H9 (cell line): ENCODE results near the gene KLHL3. TPM values are rescaled to one million over a fixed set of nuclear protein-coding genes. Genes with fewer than 3 reads are reported as not detected.

Source experiments
- DNase-seq: peaks from one replicate; pipeline ENCODE4 v3.0.0-alpha.2; 2017
- H2AFZ ChIP-seq: one replicate; pipeline ENCODE4 v1.6.1; 2013; ENCODE audit warnings: mild to moderate bottlenecking, low read length, control low read depth, moderate library complexity
- H2AK5ac ChIP-seq: 2 replicates; pipeline ENCODE4 v1.6.1; 2013; ENCODE audit warnings: low read length, control low read depth, mixed read lengths; ENCODE audit not compliant: insufficient read length
- H2BK120ac ChIP-seq: one replicate; pipeline ENCODE4 v1.6.1; 2013; ENCODE audit warnings: low read depth, mild to moderate bottlenecking, low read length, control low read depth, inconsistent platforms; ENCODE audit not compliant: poor library complexity, severe bottlenecking
- H2BK12ac ChIP-seq: 2 replicates; pipeline ENCODE4 v1.6.1; 2013; ENCODE audit warnings: low read length, control low read depth, mixed read lengths, low read depth; ENCODE audit not compliant: insufficient read length
- H2BK15ac ChIP-seq: 2 replicates; pipeline ENCODE4 v1.6.1; 2013; ENCODE audit warnings: low read depth, low read length, control low read depth
- H2BK20ac ChIP-seq: one replicate; pipeline ENCODE4 v1.6.1; 2013; ENCODE audit warnings: low read depth, mild to moderate bottlenecking, low read length, control low read depth, inconsistent platforms; ENCODE audit not compliant: poor library complexity, severe bottlenecking
- H2BK5ac ChIP-seq: 2 replicates; pipeline ENCODE4 v1.6.1; 2013; ENCODE audit warnings: low read length, control low read depth, mixed read lengths; ENCODE audit not compliant: insufficient read length
- H3K14ac ChIP-seq: 2 replicates; pipeline ENCODE4 v1.6.1; 2013; ENCODE audit warnings: low read length, control low read depth; ENCODE audit not compliant: insufficient read depth
- H3K18ac ChIP-seq: 2 replicates; pipeline ENCODE4 v1.6.1; 2013; ENCODE audit warnings: low read depth, mild to moderate bottlenecking, mixed read lengths, low read length, control low read depth; ENCODE audit not compliant: insufficient read length
- H3K23ac ChIP-seq: 2 replicates; pipeline ENCODE4 v1.6.1; 2013; ENCODE audit warnings: low read length, control low read depth, mixed read lengths, low read depth; ENCODE audit not compliant: insufficient read length
- H3K23me2 ChIP-seq: 2 replicates; pipeline ENCODE4 v1.6.1; 2013; ENCODE audit warnings: low read depth, mild to moderate bottlenecking, mixed read lengths, low read length, control low read depth; ENCODE audit not compliant: insufficient read length, poor library complexity, severe bottlenecking
- H3K27ac ChIP-seq: 2 replicates; pipeline ENCODE4 v1.5.1; 2013; ENCODE audit warnings: low read length, control low read depth, mixed read lengths, low read depth; ENCODE audit not compliant: insufficient read length
- H3K27me3 ChIP-seq: 2 replicates; pipeline ENCODE4 v1.6.1; 2013; ENCODE audit warnings: low read length, control low read depth, inconsistent platforms; ENCODE audit not compliant: insufficient read depth
- H3K4ac ChIP-seq: 2 replicates; pipeline ENCODE4 v1.6.1; 2013; ENCODE audit warnings: low read depth, mild to moderate bottlenecking, control low read depth, inconsistent platforms, low read length, moderate library complexity
- H3K4me1 ChIP-seq: 2 replicates; pipeline ENCODE4 v1.6.1; 2013; ENCODE audit warnings: low read length, control low read depth, inconsistent platforms; ENCODE audit not compliant: insufficient read depth
- H3K4me2 ChIP-seq: 2 replicates; pipeline ENCODE4 v1.6.1; 2013; ENCODE audit warnings: low read length, control low read depth, mixed read lengths; ENCODE audit not compliant: insufficient read length, insufficient read depth
- H3K56ac ChIP-seq: 2 replicates; pipeline ENCODE4 v1.6.1; 2013; ENCODE audit warnings: low read depth, mild to moderate bottlenecking, mixed read lengths, low read length, control low read depth; ENCODE audit not compliant: insufficient read length
- H3K79me1 ChIP-seq: 2 replicates; pipeline ENCODE4 v1.6.1; 2013; ENCODE audit warnings: low read depth, mild to moderate bottlenecking, moderate library complexity, low read length, control low read depth, inconsistent platforms; ENCODE audit not compliant: insufficient read depth, poor library complexity, severe bottlenecking
- H3K79me2 ChIP-seq: 2 replicates; pipeline ENCODE4 v1.6.1; 2013; ENCODE audit warnings: low read length, control low read depth, inconsistent platforms; ENCODE audit not compliant: insufficient read depth
- H3K9ac ChIP-seq: 2 replicates; pipeline ENCODE4 v1.6.1; 2013; ENCODE audit warnings: low read length, control low read depth, mixed read lengths; ENCODE audit not compliant: insufficient read length; ENCODE audit errors: extremely low read depth
- H3K9me3 ChIP-seq: one replicate; pipeline ENCODE4 v1.6.1; 2013; ENCODE audit warnings: low read depth, low read length, inconsistent platforms; ENCODE audit not compliant: control insufficient read depth
- H3T11ph ChIP-seq: one replicate; pipeline ENCODE4 v1.6.1; 2013; ENCODE audit warnings: mild to moderate bottlenecking, low read length, control low read depth, inconsistent platforms
- H4K20me1 ChIP-seq: one replicate; pipeline ENCODE4 v1.6.1; 2013; ENCODE audit not compliant: control insufficient read depth, insufficient read length, insufficient read depth
- H4K5ac ChIP-seq: 2 replicates; pipeline ENCODE4 v1.6.1; 2013; ENCODE audit warnings: low read depth, mild to moderate bottlenecking, mixed read lengths, low read length, control low read depth; ENCODE audit not compliant: insufficient read length
- H4K8ac ChIP-seq: replicated peaks from 2 replicates; pipeline ENCODE4 v1.6.1; 2013; ENCODE audit warnings: low read length, control low read depth, mixed read lengths, low read depth; ENCODE audit not compliant: insufficient read length
- H4K91ac ChIP-seq: 2 replicates; pipeline ENCODE4 v1.6.1; 2013; ENCODE audit warnings: low read depth, mild to moderate bottlenecking, moderate library complexity, mixed read lengths, low read length, control low read depth; ENCODE audit not compliant: insufficient read length
- H3K27ac Mint-ChIP-seq, 3 experiments: 2 replicates in 2 of 3; 3 replicates in 1 of 3; pipeline ENCODE4 v1.8.0; 2020 to 2021; ENCODE audit warnings: mixed read lengths in 3 of 3, mild to moderate bottlenecking in 1 of 3, moderate library complexity in 1 of 3
- H3K27me3 Mint-ChIP-seq: 2 replicates; pipeline ENCODE4 v1.8.0; 2021; ENCODE audit warnings: low read depth, mild to moderate bottlenecking, moderate library complexity, mixed read lengths
- H3K36me3 Mint-ChIP-seq, 3 experiments: 2 replicates in 2 of 3; 3 replicates in 1 of 3; pipeline ENCODE4 v1.8.0; 2020 to 2021; ENCODE audit warnings: low read depth in 3 of 3, mixed read lengths in 3 of 3; ENCODE audit not compliant: insufficient read depth in 1 of 3
- H3K4me1 Mint-ChIP-seq, 2 experiments: 2 replicates each; pipeline ENCODE4 v1.8.0; 2020; ENCODE audit warnings: mixed read lengths in 2 of 2
- H3K4me3 Mint-ChIP-seq, 2 experiments: 2 replicates in 1 of 2; 3 replicates in 1 of 2; pipeline ENCODE4 v1.8.0; 2020 to 2021; ENCODE audit warnings: mild to moderate bottlenecking in 2 of 2, mixed read lengths in 2 of 2, moderate library complexity in 1 of 2
- H3K9me3 Mint-ChIP-seq, 2 experiments: 2 replicates in 1 of 2; 3 replicates in 1 of 2; pipeline ENCODE4 v1.8.0; 2020; ENCODE audit warnings: mild to moderate bottlenecking in 2 of 2, mixed read lengths in 2 of 2, moderate library complexity in 1 of 2
- WGBS: extraction: QIAGEN DNeasy Blood & Tissue Kit; methylation state at CpG from one replicate; pipeline ENCODE4 v1.1.7; 2013; ENCODE audit warnings: missing lambda C conversion rate, low lambda C conversion rate, mixed read lengths; ENCODE audit not compliant: insufficient read length; ENCODE audit errors: extremely low coverage; 5-methylcytosine and 5-hydroxymethylcytosine counted together
- total RNA-seq: library from RNA; stranded (reverse); gene quantifications from 2 replicates; pipeline ENCODE4 v1.2.1, GENCODE V29; 2021
- TF ChIP-seq, protein P1 (sequence below): fragments of 200-600 bp; sonication (generic); conservative IDR thresholded peaks from 3 replicates; pipeline ENCODE4 v1.8.0; 2021; ENCODE audit warnings: antibody characterized with exemption, mild to moderate bottlenecking

The KLHL3 gene
- total RNA-seq, 1 experiment from 2014 or later: 12.8 TPM

DNA sequence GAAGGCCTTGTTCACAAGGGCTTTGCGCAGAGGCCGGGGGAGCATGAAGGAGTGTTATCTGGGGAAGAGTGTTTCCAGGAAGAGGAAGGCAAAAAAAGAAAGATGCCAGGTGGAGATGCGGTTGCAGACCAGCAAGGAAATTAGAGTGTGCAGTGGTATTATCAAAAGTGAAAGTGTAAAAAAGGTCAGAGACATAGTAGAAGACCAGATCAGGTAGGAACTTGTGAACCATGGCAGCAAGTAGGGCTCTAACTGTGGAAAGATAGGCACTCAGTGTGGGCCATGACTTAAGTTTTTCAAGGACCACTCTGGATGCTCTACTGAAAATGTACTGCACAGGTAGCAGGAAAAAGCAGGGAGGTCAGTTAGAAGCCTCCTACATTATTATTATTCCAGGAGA lies 146.7 kb downstream of the KLHL3 start:
- Histone ChIP-seq H3K56ac (no peak overlapping the region), H4K91ac (no peak overlapping the region), H3T11ph (no peak overlapping the region), H4K5ac (no peak overlapping the region), H3K79me2 (no peaks in the 10 kb centered on the region), H3K23me2 (no peaks in the 10 kb centered on the region), H3K79me1 (no peaks in the 10 kb centered on the region), H2AFZ (no peak overlapping the region), H3K27ac (no peak overlapping the region), H2BK5ac (no peak overlapping the region), H2BK12ac (no peak overlapping the region), H3K9ac (no peak overlapping the region), H4K8ac (no peak overlapping the region), H3K9me3 (no peaks in the 10 kb centered on the region), H2BK20ac (no peak overlapping the region), H2BK120ac (no peak overlapping the region), H3K27me3 (no peaks in the 10 kb centered on the region), H3K18ac (no peak overlapping the region), H4K20me1 (no peaks in the 10 kb centered on the region), H2BK15ac (no peak overlapping the region), H3K14ac (no peak overlapping the region), H3K4me2 (no peak overlapping the region), H3K23ac (no peak overlapping the region), H3K4me1 (no peaks in the 10 kb centered on the region), H3K4ac (no peak overlapping the region), H2AK5ac (no peak overlapping the region)
- Mint-ChIP-seq H3K36me3 (no peaks in the 10 kb centered on the region; a peak in 1 of 7 replicates), H3K27me3 (peaks cover 16% of the 10 kb centered on the region), H3K4me1 (no peaks in the 10 kb centered on the region), H3K4me3 (no peak overlapping the region), H3K9me3 (peaks cover 11 to 27% of the 10 kb centered on the region in 2 experiments; a peak in 4 of 5 replicates), H3K27ac (no peak overlapping the region; a peak in 1 of 7 replicates)
- WGBS: no CpG with 5 or more reads among the region's 3 CpGs
- no peak for DNase-seq
- TF ChIP-seq, protein P1, sequence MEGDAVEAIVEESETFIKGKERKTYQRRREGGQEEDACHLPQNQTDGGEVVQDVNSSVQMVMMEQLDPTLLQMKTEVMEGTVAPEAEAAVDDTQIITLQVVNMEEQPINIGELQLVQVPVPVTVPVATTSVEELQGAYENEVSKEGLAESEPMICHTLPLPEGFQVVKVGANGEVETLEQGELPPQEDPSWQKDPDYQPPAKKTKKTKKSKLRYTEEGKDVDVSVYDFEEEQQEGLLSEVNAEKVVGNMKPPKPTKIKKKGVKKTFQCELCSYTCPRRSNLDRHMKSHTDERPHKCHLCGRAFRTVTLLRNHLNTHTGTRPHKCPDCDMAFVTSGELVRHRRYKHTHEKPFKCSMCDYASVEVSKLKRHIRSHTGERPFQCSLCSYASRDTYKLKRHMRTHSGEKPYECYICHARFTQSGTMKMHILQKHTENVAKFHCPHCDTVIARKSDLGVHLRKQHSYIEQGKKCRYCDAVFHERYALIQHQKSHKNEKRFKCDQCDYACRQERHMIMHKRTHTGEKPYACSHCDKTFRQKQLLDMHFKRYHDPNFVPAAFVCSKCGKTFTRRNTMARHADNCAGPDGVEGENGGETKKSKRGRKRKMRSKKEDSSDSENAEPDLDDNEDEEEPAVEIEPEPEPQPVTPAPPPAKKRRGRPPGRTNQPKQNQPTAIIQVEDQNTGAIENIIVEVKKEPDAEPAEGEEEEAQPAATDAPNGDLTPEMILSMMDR: no peak
